Activated CD4-positive, alpha-beta memory T cell treated with anti-CD3 and anti-CD28 coated beads, Interleukin-2, amount 10 ng/mL, durations not matched to agents 7 days and 5 days (primary cell): ENCODE results near the gene SHISAL1. TPM values are rescaled to one million over a fixed set of nuclear protein-coding genes. Genes with fewer than 3 reads are reported as not detected.

Experiments
- CTCF ChIA-PET: fragments of 350-600 bp; sonication (Branson Sonifier 250); formaldehyde crosslinking; loops from one replicate; lab custom pipeline; 2021; ENCODE audit warnings: antibody characterized with exemption, inconsistent platforms; lab: Charles Lee
- POLR2A ChIA-PET: fragments of 350-600 bp; sonication (Branson Sonifier 250); formaldehyde crosslinking; loops from one replicate; lab custom pipeline; 2021; ENCODE audit warnings: antibody characterized with exemption; lab: Charles Lee
- DNase-seq: peaks from one replicate; pipeline ENCODE4 v3.0.0-alpha.2; 2020
- H3K27ac Mint-ChIP-seq: one replicate; pipeline ENCODE4 v1.8.0; 2021; ENCODE audit warnings: mild to moderate bottlenecking, mixed read lengths
- H3K27me3 Mint-ChIP-seq: one replicate; pipeline ENCODE4 v1.8.0; 2021; ENCODE audit warnings: mixed read lengths
- H3K36me3 Mint-ChIP-seq: one replicate; pipeline ENCODE4 v1.8.0; 2021; ENCODE audit warnings: low read depth, mixed read lengths
- H3K4me1 Mint-ChIP-seq: one replicate; pipeline ENCODE4 v1.8.0; 2021; ENCODE audit warnings: mixed read lengths
- H3K4me3 Mint-ChIP-seq: one replicate; pipeline ENCODE4 v1.8.0; 2021; ENCODE audit warnings: mild to moderate bottlenecking, mixed read lengths
- H3K9me3 Mint-ChIP-seq: one replicate; pipeline ENCODE4 v1.8.0; 2021; ENCODE audit warnings: mixed read lengths
- total RNA-seq, 2 experiments: library from RNA; stranded (reverse); gene quantifications; one replicate each; pipeline ENCODE4 v1.2.3, GENCODE V29; 2021

SHISAL1 gene
- total RNA-seq, 2 experiments from 2014 or later = not detected

GRCh38 chr22:44200855-44201550, 111.7 kb downstream of the SHISAL1 start:
- Mint-ChIP-seq H3K27me3 (no peaks in the 10 kb centered on the region), H3K4me1 (peaks cover 19% of the 10 kb centered on the region), H3K27ac (no peak overlapping the region), H3K36me3 (peaks cover 26% of the 10 kb centered on the region), H3K9me3 (no peaks in the 10 kb centered on the region), H3K4me3 (no peak overlapping the region)
- ChIA-PET POLR2A (no interaction called here), CTCF (no interaction called here)
- DNase-seq = no peak

GRCh38 chr22:44200451-44200850, 112.3 kb downstream of the SHISAL1 start:
- H3K27ac Mint-ChIP-seq = no peak overlapping the region
- H3K27me3 Mint-ChIP-seq = no peaks in the 10 kb centered on the region
- CTCF ChIA-PET = no interaction called here
- peaks cover 19% of the 10 kb centered on the region for H3K4me1 Mint-ChIP-seq
- POLR2A ChIA-PET = interaction anchor here (1.6 kb wide), 1 partner anchor 20 kb away, joined by 4 read pairs; the partner anchor contains the start of gene PARVG
- no peaks in the 10 kb centered on the region for H3K9me3 Mint-ChIP-seq
- peaks cover 28% of the 10 kb centered on the region for H3K36me3 Mint-ChIP-seq
- DNase-seq = no peak
- no peak overlapping the region for H3K4me3 Mint-ChIP-seq

- CTCF ChIA-PET = no interaction called here
- no peak for DNase-seq
- Mint-ChIP-seq H3K4me1 (peaks cover 20% of the 10 kb centered on the region), H3K27me3 (no peaks in the 10 kb centered on the region), H3K4me3 (no peak overlapping the region), H3K27ac (no peak overlapping the region), H3K36me3 (peaks cover 31% of the 10 kb centered on the region), H3K9me3 (no peaks in the 10 kb centered on the region)
- POLR2A ChIA-PET = interaction anchor here (1.6 kb wide), 1 partner anchor 19 kb away, joined by 4 read pairs; the partner anchor contains the start of gene PARVG
Measured at GRCh38 chr22:44199866-44200265, 112.9 kb downstream of the SHISAL1 start.

GRCh38 chr22:44199164-44199563, 113.6 kb downstream of the SHISAL1 start:
- ChIA-PET CTCF (no interaction called here), POLR2A (interaction anchor here (1.6 kb wide), 1 partner anchor 18 kb away, joined by 4 read pairs; the partner anchor contains the start of gene PARVG)
- Mint-ChIP-seq H3K27me3 (no peaks in the 10 kb centered on the region), H3K36me3 (peaks cover 38% of the 10 kb centered on the region), H3K27ac (no peak overlapping the region), H3K4me1 (peaks cover 27% of the 10 kb centered on the region), H3K4me3 (no peak overlapping the region), H3K9me3 (no peaks in the 10 kb centered on the region)
- DNase-seq = no peak

GRCh38 chr22:44197271-44197670, 115.5 kb downstream of the SHISAL1 start:
- no peaks in the 10 kb centered on the region for H3K9me3 Mint-ChIP-seq
- no peak overlapping the region for H3K27ac Mint-ChIP-seq
- H3K4me1 Mint-ChIP-seq = peaks cover 46% of the 10 kb centered on the region
- no peaks in the 10 kb centered on the region for H3K27me3 Mint-ChIP-seq
- H3K4me3 Mint-ChIP-seq = no peak overlapping the region
- peaks cover 44% of the 10 kb centered on the region for H3K36me3 Mint-ChIP-seq
- ChIA-PET CTCF (no interaction called here), POLR2A (interaction anchor here (1.2 kb wide), 1 partner anchor 15 kb away, joined by 3 read pairs; no protein-coding TSS in a partner anchor)
- no peak for DNase-seq

GRCh38 chr22:44196731-44197131, 116.0 kb downstream of the SHISAL1 start:
- CTCF ChIA-PET = no interaction called here
- Mint-ChIP-seq H3K4me1 (peaks cover 51% of the 10 kb centered on the region), H3K9me3 (no peaks in the 10 kb centered on the region), H3K4me3 (no peak overlapping the region), H3K36me3 (peaks cover 43% of the 10 kb centered on the region), H3K27ac (no peak overlapping the region), H3K27me3 (no peaks in the 10 kb centered on the region)
- no peak for DNase-seq
- POLR2A ChIA-PET = interaction anchor here (1.2 to 8.1 kb wide), 2 partner anchors 14 to 15 kb away, joined by 3 to 67 read pairs; partner anchors contain the start of gene PARVG

- no peaks in the 10 kb centered on the region for H3K27me3 Mint-ChIP-seq
- no peak overlapping the region for H3K27ac Mint-ChIP-seq
- H3K4me3 Mint-ChIP-seq = no peak overlapping the region
- H3K9me3 Mint-ChIP-seq = no peaks in the 10 kb centered on the region
- POLR2A ChIA-PET = interaction anchor here (1.7 to 8.1 kb wide), 2 partner anchors 9 to 14 kb away, joined by 4 to 67 read pairs; partner anchors contain the start of gene PARVG
- CTCF ChIA-PET = no interaction called here
- peaks cover 43% of the 10 kb centered on the region for H3K36me3 Mint-ChIP-seq
- no peak for DNase-seq
- H3K4me1 Mint-ChIP-seq = peaks cover 56% of the 10 kb centered on the region
Measured at GRCh38 chr22:44196241-44196640, 116.5 kb downstream of the SHISAL1 start.

- no peak overlapping the region for H3K4me3 Mint-ChIP-seq
- H3K9me3 Mint-ChIP-seq = no peaks in the 10 kb centered on the region
- no peak overlapping the region for H3K27ac Mint-ChIP-seq
- CTCF ChIA-PET = no interaction called here
- H3K4me1 Mint-ChIP-seq = peaks cover 57% of the 10 kb centered on the region
- no peaks in the 10 kb centered on the region for H3K27me3 Mint-ChIP-seq
- DNase-seq = no peak
- peaks cover 43% of the 10 kb centered on the region for H3K36me3 Mint-ChIP-seq
- POLR2A ChIA-PET = interaction anchor here (1.7 to 8.1 kb wide), 2 partner anchors 10 to 13 kb away, joined by 4 to 67 read pairs; partner anchors contain the start of gene PARVG
Measured at GRCh38 chr22:44195189-44195871, 117.4 kb downstream of the SHISAL1 start.

- no peaks in the 10 kb centered on the region for H3K27me3 Mint-ChIP-seq
- ChIA-PET CTCF (no interaction called here), POLR2A (interaction anchor here (0.6 to 8.1 kb wide), 3 partner anchors 11 to 16 kb away, joined by 3 to 67 read pairs (median 4); partner anchors contain the start of gene PARVG)
- DNase-seq = no peak
- H3K4me3 Mint-ChIP-seq = no peak overlapping the region
- no peaks in the 10 kb centered on the region for H3K9me3 Mint-ChIP-seq
- no peak overlapping the region for H3K27ac Mint-ChIP-seq
- H3K4me1 Mint-ChIP-seq = peaks cover 57% of the 10 kb centered on the region
- H3K36me3 Mint-ChIP-seq = peaks cover 38% of the 10 kb centered on the region
Measured at GRCh38 chr22:44194569-44194968, 118.2 kb downstream of the SHISAL1 start.

Other genes starting within 250 kb of the SHISAL1 start
- gene PARVG, start 132.0 kb downstream of the SHISAL1 start, total RNA-seq = 100 to 1,000 TPM; 123 to 128 TPM
- 1 to 10 TPM; 6.7 to 6.8 TPM for gene RTL6, start 185.3 kb upstream of the SHISAL1 start, total RNA-seq